ENCODE results near the gene SLC25A42. TPM values are rescaled to one million over a fixed set of nuclear protein-coding genes. Genes with fewer than 3 reads are reported as not detected.

SLC25A42 gene
- total and polyA plus RNA-seq, 2 of the 13 experiments (the other 11 are each of a cell fraction or from before 2014, with no cell fraction given), result 12.8 to 18.3 TPM

DNA sequence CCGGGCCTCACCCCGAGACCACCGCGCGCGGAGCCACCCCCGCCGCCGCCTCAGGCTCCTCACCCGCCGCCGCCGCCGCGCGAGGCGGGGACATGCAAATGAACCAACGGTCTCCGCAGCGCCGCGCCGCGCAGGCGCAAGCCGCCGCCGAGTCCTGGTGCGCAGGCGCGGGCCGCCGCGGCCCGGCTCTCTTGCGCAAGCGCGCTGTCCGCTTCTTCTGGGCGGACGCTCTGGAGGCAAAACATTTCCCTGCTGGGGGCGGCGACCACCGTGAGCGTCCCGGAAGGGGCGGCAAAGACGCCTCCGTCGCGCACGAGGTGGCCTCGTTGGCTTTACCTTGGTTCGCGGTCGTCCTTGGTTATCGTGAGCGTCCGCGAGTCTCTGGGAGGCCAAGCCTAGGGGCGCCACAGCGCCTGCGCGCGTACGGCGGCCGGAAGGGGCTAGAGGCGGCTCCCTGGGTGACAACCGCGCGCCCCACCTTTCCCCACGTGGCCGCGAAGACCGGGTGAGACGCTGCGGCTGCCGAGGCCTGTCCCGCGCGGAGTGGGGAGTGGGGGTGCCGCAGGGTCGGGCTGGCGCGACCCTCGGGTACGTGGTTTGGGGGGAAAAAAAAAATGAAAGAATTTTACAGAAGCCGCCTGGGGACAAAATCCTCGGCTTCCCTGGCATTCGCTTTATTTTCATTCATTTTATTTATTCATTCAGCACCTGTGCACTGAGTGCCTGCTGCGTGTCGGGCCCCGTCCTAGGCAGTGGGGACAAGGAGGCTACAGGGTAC is 30.2 kb upstream of the SLC25A42 start, which contains the start of the genes ARMC6 and SUGP2 (continued):
- TF ChIP-seq RFXAP (CRISPR knock-in tag; IDR thresholded peaks at IDR 0.05; ENCODE audit: borderline replicate concordance), result peak; percentile 73; the same call in 1 of the 2 replicates
- no peak for TF ChIP-seq TCF12 (IDR thresholded peaks at IDR 0.05)
- TF ChIP-seq TCF12 (CRISPR knock-in tag; IDR thresholded peaks at IDR 0.05), result peak; percentile 32; the same call in 1 of the 2 replicates
- TF ChIP-seq IKZF4 (CRISPR knock-in tag; IDR thresholded peaks at IDR 0.05; ENCODE audit: borderline replicate concordance, low read depth, not compliant biosample characterization), result peak; percentile 89
- no peak for TF ChIP-seq GTF2F1 (IDR thresholded peaks at IDR 0.05; ENCODE audit: low read length)
- TF ChIP-seq IRX3 (CRISPR knock-in tag; IDR thresholded peaks at IDR 0.05; ENCODE audit: borderline replicate concordance, low read depth), result peak; percentile 80; the same call in 1 of the 2 replicates
- TF ChIP-seq CREM (IDR thresholded peaks at IDR 0.05), result no peak
- no peak for TF ChIP-seq CREM (CRISPR knock-in tag; IDR thresholded peaks at IDR 0.05)
- TF ChIP-seq, protein P1, sequence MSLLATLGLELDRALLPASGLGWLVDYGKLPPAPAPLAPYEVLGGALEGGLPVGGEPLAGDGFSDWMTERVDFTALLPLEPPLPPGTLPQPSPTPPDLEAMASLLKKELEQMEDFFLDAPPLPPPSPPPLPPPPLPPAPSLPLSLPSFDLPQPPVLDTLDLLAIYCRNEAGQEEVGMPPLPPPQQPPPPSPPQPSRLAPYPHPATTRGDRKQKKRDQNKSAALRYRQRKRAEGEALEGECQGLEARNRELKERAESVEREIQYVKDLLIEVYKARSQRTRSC (CRISPR knock-in tag; IDR thresholded peaks at IDR 0.05; ENCODE audit: low read depth), result no peak
- TF ChIP-seq, protein P2, sequence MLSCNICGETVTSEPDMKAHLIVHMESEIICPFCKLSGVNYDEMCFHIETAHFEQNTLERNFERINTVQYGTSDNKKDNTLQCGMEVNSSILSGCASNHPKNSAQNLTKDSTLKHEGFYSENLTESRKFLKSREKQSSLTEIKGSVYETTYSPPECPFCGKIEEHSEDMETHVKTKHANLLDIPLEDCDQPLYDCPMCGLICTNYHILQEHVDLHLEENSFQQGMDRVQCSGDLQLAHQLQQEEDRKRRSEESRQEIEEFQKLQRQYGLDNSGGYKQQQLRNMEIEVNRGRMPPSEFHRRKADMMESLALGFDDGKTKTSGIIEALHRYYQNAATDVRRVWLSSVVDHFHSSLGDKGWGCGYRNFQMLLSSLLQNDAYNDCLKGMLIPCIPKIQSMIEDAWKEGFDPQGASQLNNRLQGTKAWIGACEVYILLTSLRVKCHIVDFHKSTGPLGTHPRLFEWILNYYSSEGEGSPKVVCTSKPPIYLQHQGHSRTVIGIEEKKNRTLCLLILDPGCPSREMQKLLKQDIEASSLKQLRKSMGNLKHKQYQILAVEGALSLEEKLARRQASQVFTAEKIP (CRISPR knock-in tag; IDR thresholded peaks at IDR 0.05; ENCODE audit: borderline replicate concordance), result no peak
- TF ChIP-seq ZNF674 (CRISPR knock-in tag; IDR thresholded peaks at IDR 0.05; ENCODE audit: low read depth), result no peak
- no peak; the same call in 1 of the 2 replicates for TF ChIP-seq ZFAT (CRISPR knock-in tag; conservative IDR thresholded peaks at IDR 0.05)
- TF ChIP-seq KLF16 (CRISPR knock-in tag; IDR thresholded peaks at IDR 0.05), result peak in 1 of 2 experiments; percentile 90; a peak in 2 of 4 replicates
- no peak for TF ChIP-seq ZEB1 (IDR thresholded peaks at IDR 0.05; ENCODE audit: insufficient replicate concordance, low read depth)
- peak; percentile 96 for TF ChIP-seq ZNF605 (CRISPR knock-in tag; IDR thresholded peaks at IDR 0.05)
- no peak for TF ChIP-seq CHD4 (IDR thresholded peaks at IDR 0.05; ENCODE audit: borderline replicate concordance, low read length)
- TF ChIP-seq ZNF75D (CRISPR knock-in tag; IDR thresholded peaks at IDR 0.05; ENCODE audit: borderline replicate concordance), result no peak
- TF ChIP-seq, protein P3, sequence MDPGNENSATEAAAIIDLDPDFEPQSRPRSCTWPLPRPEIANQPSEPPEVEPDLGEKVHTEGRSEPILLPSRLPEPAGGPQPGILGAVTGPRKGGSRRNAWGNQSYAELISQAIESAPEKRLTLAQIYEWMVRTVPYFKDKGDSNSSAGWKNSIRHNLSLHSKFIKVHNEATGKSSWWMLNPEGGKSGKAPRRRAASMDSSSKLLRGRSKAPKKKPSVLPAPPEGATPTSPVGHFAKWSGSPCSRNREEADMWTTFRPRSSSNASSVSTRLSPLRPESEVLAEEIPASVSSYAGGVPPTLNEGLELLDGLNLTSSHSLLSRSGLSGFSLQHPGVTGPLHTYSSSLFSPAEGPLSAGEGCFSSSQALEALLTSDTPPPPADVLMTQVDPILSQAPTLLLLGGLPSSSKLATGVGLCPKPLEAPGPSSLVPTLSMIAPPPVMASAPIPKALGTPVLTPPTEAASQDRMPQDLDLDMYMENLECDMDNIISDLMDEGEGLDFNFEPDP (CRISPR knock-in tag; conservative IDR thresholded peaks at IDR 0.05), result no peak
- TF ChIP-seq MAFG (CRISPR knock-in tag; IDR thresholded peaks at IDR 0.05), result no peak
- TF ChIP-seq RORA (CRISPR knock-in tag; IDR thresholded peaks at IDR 0.05), result no peak
- TF ChIP-seq ZNF382 (CRISPR knock-in tag; IDR thresholded peaks at IDR 0.05; ENCODE audit: borderline replicate concordance), result no peak

Measured in HepG2 (cell line).